ENCODE results near the gene MRPS27. TPM values are rescaled to one million over a fixed set of nuclear protein-coding genes. Genes with fewer than 3 reads are reported as not detected.
A peak's percentile ranks its signal among the peaks of the same experiment; 100 is the strongest.
"Not testable (repeated sequence)": the region's sequence is repeated elsewhere in the genome, so short reads cannot be mapped to it uniquely, and the experiment has no call there.

Gene MRPS27
- total RNA-seq, 1 donor from 2014 or later, result 57.7 TPM

DNA sequence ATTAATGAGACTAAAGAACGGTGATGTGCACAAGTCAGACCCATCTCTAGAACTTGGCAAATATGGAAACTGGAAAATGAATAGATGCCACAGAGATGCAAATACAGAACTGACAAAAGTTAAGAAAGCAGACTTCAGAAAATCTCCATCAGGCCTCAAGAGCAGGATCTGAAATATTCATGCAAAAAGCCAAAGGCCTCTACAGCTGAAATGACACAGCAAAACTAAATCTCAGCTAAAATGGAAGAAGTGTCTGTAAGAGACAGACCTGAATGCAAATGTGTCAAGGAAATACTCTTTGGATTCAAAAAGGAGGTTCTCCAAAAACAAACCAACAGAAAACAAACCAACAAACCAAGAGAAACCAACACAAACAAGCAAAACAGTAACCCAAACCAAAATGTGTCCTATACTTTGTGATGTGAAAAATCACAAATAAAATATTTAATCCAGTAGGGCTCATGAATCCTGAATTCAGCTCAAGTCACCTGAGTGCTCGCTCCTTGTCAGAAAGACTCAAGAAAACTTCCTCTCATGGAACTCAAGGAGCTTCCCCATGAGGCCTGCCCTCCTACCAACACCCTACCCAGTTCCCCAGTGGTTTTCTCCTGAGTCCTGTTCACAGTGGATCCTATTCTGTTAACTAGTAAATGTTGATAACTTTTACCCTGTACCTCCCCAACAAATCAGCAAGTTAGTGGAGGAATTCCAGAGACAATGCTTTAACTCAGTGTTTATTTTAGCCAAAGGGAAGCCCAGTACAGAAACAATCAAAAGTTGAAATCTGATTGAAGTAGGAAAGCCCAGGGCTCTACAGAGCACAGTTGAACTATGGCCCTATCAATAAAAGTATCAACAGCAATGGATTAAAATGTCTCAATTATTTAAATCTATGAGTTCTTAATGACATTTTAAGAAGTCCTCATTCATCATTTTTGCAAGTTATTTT is 14.6 kb downstream of the MRPS27 start:
- no peak for DNase-seq (ENCODE audit: extremely low spot score, unreplicated experiment)
- peaks cover 14% of the 10 kb centered on the region for H3K36me3 Mint-ChIP-seq (ENCODE audit: unreplicated experiment)
- peak overlapping the region; percentile 27 for H3K27ac Mint-ChIP-seq (ENCODE audit: unreplicated experiment)
- TF ChIP-seq, protein P1, sequence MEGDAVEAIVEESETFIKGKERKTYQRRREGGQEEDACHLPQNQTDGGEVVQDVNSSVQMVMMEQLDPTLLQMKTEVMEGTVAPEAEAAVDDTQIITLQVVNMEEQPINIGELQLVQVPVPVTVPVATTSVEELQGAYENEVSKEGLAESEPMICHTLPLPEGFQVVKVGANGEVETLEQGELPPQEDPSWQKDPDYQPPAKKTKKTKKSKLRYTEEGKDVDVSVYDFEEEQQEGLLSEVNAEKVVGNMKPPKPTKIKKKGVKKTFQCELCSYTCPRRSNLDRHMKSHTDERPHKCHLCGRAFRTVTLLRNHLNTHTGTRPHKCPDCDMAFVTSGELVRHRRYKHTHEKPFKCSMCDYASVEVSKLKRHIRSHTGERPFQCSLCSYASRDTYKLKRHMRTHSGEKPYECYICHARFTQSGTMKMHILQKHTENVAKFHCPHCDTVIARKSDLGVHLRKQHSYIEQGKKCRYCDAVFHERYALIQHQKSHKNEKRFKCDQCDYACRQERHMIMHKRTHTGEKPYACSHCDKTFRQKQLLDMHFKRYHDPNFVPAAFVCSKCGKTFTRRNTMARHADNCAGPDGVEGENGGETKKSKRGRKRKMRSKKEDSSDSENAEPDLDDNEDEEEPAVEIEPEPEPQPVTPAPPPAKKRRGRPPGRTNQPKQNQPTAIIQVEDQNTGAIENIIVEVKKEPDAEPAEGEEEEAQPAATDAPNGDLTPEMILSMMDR (IDR thresholded peaks at IDR 0.05), result no peak
- H3K4me3 Mint-ChIP-seq (ENCODE audit: unreplicated experiment), result no peak overlapping the region
- no peaks in the 10 kb centered on the region for H3K27me3 Mint-ChIP-seq (ENCODE audit: unreplicated experiment)
- H3K4me1 Mint-ChIP-seq (ENCODE audit: unreplicated experiment), result peaks cover 42% of the 10 kb centered on the region
- H3K9me3 Mint-ChIP-seq (ENCODE audit: unreplicated experiment), result no peaks in the 10 kb centered on the region

DNA sequence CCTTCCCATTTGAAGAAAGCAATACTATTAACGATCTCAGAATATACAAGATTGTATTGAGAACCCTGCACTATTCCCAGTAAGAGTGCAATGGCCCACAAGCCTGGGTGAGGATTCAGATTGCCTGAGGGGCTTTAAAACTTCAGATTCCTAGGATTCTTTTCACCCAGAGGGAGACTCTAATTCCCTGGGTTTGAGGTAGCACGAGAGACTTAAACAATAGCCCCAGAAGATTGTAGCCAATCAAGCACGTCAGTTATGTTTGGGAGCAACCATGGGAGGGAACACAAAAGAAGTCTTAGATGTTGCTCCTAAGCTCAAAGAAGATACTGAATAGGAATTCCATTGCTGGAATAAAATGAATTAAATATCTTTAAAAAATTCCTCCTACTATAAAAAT is 17.9 kb downstream of the MRPS27 start:
- H3K27ac Mint-ChIP-seq (ENCODE audit: unreplicated experiment), result peak overlapping the region; percentile 56

DNA sequence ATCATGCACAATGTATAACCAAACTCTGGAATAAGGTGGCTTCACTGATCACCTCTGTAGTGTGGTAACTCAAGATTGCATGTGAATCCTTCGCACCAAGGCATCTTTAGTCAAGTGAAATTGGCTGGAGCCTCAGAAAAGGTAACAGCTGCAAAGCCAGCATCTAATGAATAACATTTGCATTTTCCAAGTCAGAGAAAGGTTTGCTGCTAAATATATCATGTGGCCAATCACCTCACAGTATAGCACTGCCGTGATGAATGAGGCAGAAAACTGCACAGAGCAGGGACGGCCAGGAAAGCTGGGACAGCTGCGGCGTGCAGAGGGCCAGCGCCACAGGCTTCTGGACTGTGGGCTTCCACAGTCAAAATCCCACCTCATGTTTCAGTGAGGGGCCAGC is 18.5 kb downstream of the MRPS27 start:
- peaks cover 18% of the 10 kb centered on the region for H3K36me3 Mint-ChIP-seq (ENCODE audit: unreplicated experiment)
- TF ChIP-seq, protein P1 (IDR thresholded peaks at IDR 0.05), result no peak
- H3K4me1 Mint-ChIP-seq (ENCODE audit: unreplicated experiment), result peaks cover 38% of the 10 kb centered on the region
- no peak overlapping the region for H3K4me3 Mint-ChIP-seq (ENCODE audit: unreplicated experiment)
- no peak overlapping the region for H3K27ac Mint-ChIP-seq (ENCODE audit: unreplicated experiment)
- H3K9me3 Mint-ChIP-seq (ENCODE audit: unreplicated experiment), result no peaks in the 10 kb centered on the region
- no peak for DNase-seq (ENCODE audit: extremely low spot score, unreplicated experiment)
- no peaks in the 10 kb centered on the region for H3K27me3 Mint-ChIP-seq (ENCODE audit: unreplicated experiment)

More for the DNA sequence above, 17.9 kb downstream of the MRPS27 start:
- H3K27me3 Mint-ChIP-seq (ENCODE audit: unreplicated experiment), result no peaks in the 10 kb centered on the region
- peaks cover 18% of the 10 kb centered on the region for H3K36me3 Mint-ChIP-seq (ENCODE audit: unreplicated experiment)
- H3K9me3 Mint-ChIP-seq (ENCODE audit: unreplicated experiment), result no peaks in the 10 kb centered on the region
- TF ChIP-seq, protein P1 (IDR thresholded peaks at IDR 0.05), result no peak
- no peak overlapping the region for H3K4me3 Mint-ChIP-seq (ENCODE audit: unreplicated experiment)
- H3K4me1 Mint-ChIP-seq (ENCODE audit: unreplicated experiment), result peaks cover 39% of the 10 kb centered on the region
- no peak for DNase-seq (ENCODE audit: extremely low spot score, unreplicated experiment)

DNA sequence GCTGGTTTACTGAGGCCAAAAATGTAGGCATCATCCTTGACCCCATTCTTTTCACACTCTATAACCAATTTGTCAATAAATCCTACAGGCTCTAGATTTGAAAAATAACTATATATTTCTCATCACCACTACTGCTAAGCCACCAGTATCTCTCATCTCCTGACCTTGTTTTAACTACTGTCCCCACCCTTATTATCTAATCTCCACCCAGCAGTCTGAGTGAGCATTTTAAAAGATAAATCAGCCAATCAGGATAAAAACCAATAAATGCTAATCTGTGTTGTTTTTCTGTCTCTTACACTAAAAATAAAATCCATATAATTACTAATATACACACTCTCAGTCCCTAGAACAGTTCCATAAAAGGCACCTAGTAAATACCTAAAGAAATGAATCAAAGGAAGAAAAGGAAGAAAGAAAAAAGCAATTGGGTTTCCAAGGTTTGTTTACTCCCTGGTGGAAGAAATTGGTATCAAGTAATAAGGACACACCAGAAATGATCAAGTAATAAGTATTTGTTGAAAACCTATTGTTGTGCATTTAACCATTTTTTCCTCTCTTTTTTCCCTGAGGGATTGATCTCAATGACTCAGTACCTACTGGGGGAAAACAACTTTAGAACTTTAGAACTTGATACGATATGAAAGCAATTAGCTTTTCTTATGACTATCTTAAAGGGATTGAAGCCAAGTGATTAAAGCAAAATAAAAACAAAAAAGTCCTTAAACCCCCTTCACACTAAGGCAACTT is 19.3 kb downstream of the MRPS27 start:
- Mint-ChIP-seq H3K4me3 (ENCODE audit: unreplicated experiment) (no peak overlapping the region), H3K27me3 (ENCODE audit: unreplicated experiment) (no peaks in the 10 kb centered on the region), H3K27ac (ENCODE audit: unreplicated experiment) (no peak overlapping the region), H3K9me3 (ENCODE audit: unreplicated experiment) (no peaks in the 10 kb centered on the region), H3K36me3 (ENCODE audit: unreplicated experiment) (peaks cover 22% of the 10 kb centered on the region), H3K4me1 (ENCODE audit: unreplicated experiment) (peaks cover 37% of the 10 kb centered on the region)
- TF ChIP-seq, protein P1 (IDR thresholded peaks at IDR 0.05), result no peak
- DNase-seq (ENCODE audit: extremely low spot score, unreplicated experiment), result no peak

DNA sequence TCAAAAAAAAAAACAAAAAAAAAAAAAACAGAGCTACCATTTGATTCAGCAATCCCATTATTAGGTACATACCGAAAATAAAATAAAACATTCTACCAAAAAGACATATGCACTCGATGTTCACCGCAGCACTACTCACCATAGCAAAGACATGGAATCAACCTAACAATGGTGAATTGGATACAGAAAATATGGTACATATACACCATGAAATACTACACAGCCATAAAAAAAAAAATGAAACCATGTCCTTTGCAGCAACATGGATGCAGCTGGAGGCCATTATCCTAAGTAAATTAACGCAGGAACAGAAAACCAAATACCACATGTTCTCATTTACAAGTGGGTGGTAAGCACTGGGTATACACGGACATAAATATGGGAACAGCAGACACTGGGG is 21.3 kb downstream of the MRPS27 start:
- Mint-ChIP-seq H3K27ac (ENCODE audit: unreplicated experiment) (no peak overlapping the region), H3K4me1 (ENCODE audit: unreplicated experiment) (peaks cover 39% of the 10 kb centered on the region), H3K27me3 (ENCODE audit: unreplicated experiment) (no peaks in the 10 kb centered on the region), H3K36me3 (ENCODE audit: unreplicated experiment) (peaks cover 30% of the 10 kb centered on the region), H3K9me3 (ENCODE audit: unreplicated experiment) (no peaks in the 10 kb centered on the region), H3K4me3 (ENCODE audit: unreplicated experiment) (no peak overlapping the region)
- TF ChIP-seq, protein P1 (IDR thresholded peaks at IDR 0.05), result no peak
- DNase-seq (ENCODE audit: extremely low spot score, unreplicated experiment), result no peak

DNA sequence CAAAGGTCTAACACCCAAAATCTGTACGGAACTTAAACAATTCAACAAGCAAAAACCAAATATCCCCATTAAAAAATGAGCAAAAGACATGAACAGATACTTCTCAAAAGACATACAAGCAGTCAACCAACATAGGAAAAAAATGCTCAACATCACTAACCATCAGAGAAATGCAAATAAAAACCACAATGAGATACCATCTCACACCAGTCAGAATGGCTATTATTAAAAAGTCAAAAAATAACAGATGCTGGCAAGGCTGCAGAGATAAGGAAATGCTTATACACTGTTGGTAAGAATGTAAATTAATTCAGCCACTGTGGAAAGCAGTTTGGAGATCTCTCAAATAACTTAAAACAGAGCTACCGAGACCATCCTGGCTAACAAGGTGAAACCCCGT is 21.9 kb downstream of the MRPS27 start:
- not testable (repeated sequence) for H3K4me3 Mint-ChIP-seq (ENCODE audit: unreplicated experiment); DNase-seq (ENCODE audit: extremely low spot score, unreplicated experiment); H3K9me3 Mint-ChIP-seq (ENCODE audit: unreplicated experiment); H3K27me3 Mint-ChIP-seq (ENCODE audit: unreplicated experiment)
- peaks cover 26% of the 10 kb centered on the region for H3K36me3 Mint-ChIP-seq (ENCODE audit: unreplicated experiment)
- peaks cover 45% of the 10 kb centered on the region for H3K4me1 Mint-ChIP-seq (ENCODE audit: unreplicated experiment)
- peak overlapping the region; percentile 19 for H3K27ac Mint-ChIP-seq (ENCODE audit: unreplicated experiment)

Data from osteocyte (in vitro differentiated cells).